ENCODE data around the gene OAT. TPM values are rescaled to one million over a fixed set of nuclear protein-coding genes. Genes with fewer than 3 reads are reported as not detected.

OAT gene
- total and polyA plus RNA-seq, 3 donors from 2014 or later, result 110 to 129 (median 115) TPM

GRCh38 chr10:124433461-124433860 is 14.7 kb upstream of the OAT start:
- intact Hi-C loops (cut with DNase I; ENCODE audit: low total_unique reads), result no loop called here
- no peak for DNase-seq
- Histone ChIP-seq H3K4me3 (no peak overlapping the region), H3K27ac (no peak overlapping the region), H3K4me1 (no peaks in the 10 kb centered on the region), H3K9me3 (no peaks in the 10 kb centered on the region), H3K27me3 (no peaks in the 10 kb centered on the region), H3K36me3 (ENCODE audit: low read depth, missing control alignments) (no peaks in the 10 kb centered on the region)
- 89 to 90% methylated on average over 3 of the region's 3 CpGs for WGBS, 2 donors
- TF ChIP-seq CTCF (IDR thresholded peaks at IDR 0.05), result no peak
- no peak for TF ChIP-seq POLR2A (IDR thresholded peaks at IDR 0.05)

GRCh38 chr10:124430077-124430476 is 11.4 kb upstream of the OAT start:
- Histone ChIP-seq H3K9me3 (no peaks in the 10 kb centered on the region), H3K27me3 (no peaks in the 10 kb centered on the region), H3K27ac (no peak overlapping the region), H3K4me3 (no peak overlapping the region), H3K36me3 (ENCODE audit: low read depth, missing control alignments) (no peaks in the 10 kb centered on the region), H3K4me1 (no peaks in the 10 kb centered on the region)
- intact Hi-C loops (cut with DNase I; ENCODE audit: low total_unique reads), result no loop called here
- TF ChIP-seq POLR2A (IDR thresholded peaks at IDR 0.05), result no peak
- no peak for TF ChIP-seq CTCF (IDR thresholded peaks at IDR 0.05)
- 83 to 88% methylated on average over 4 of the region's 4 CpGs for WGBS, 2 donors
- no peak for DNase-seq

GRCh38 chr10:124429576-124429975 is 10.9 kb upstream of the OAT start:
- no peaks in the 10 kb centered on the region for H3K9me3 ChIP-seq
- DNase-seq, result no peak
- 80 to 83% methylated on average over 5 of the region's 5 CpGs for WGBS, 2 donors
- intact Hi-C loops (cut with DNase I; ENCODE audit: low total_unique reads), result no loop called here
- H3K4me3 ChIP-seq, result no peak overlapping the region
- no peaks in the 10 kb centered on the region for H3K36me3 ChIP-seq (ENCODE audit: low read depth, missing control alignments)
- H3K27me3 ChIP-seq, result no peaks in the 10 kb centered on the region
- no peak for TF ChIP-seq POLR2A (IDR thresholded peaks at IDR 0.05)
- TF ChIP-seq CTCF (IDR thresholded peaks at IDR 0.05), result no peak
- no peaks in the 10 kb centered on the region for H3K4me1 ChIP-seq
- H3K27ac ChIP-seq, result no peak overlapping the region

GRCh38 chr10:124428207-124428777 is 9.6 kb upstream of the OAT start:
- Histone ChIP-seq H3K4me1 (no peaks in the 10 kb centered on the region), H3K27me3 (no peaks in the 10 kb centered on the region), H3K9me3 (no peaks in the 10 kb centered on the region), H3K36me3 (ENCODE audit: low read depth, missing control alignments) (no peaks in the 10 kb centered on the region), H3K27ac (no peak overlapping the region), H3K4me3 (no peak overlapping the region)
- no peak for TF ChIP-seq POLR2A (IDR thresholded peaks at IDR 0.05)
- 56 to 65% methylated on average over 3 of the region's 3 CpGs for WGBS, 2 donors
- no peak for DNase-seq
- intact Hi-C loops (cut with DNase I; ENCODE audit: low total_unique reads), result no loop called here

GRCh38 chr10:124425227-124425962 is 6.7 kb upstream of the OAT start:
- 88 to 92% methylated on average over 4 of the region's 4 CpGs for WGBS, 2 donors
- Histone ChIP-seq H3K36me3 (ENCODE audit: low read depth, missing control alignments) (no peaks in the 10 kb centered on the region), H3K27ac (no peak overlapping the region), H3K4me3 (no peak overlapping the region), H3K4me1 (peaks cover 6% of the 10 kb centered on the region), H3K27me3 (no peaks in the 10 kb centered on the region), H3K9me3 (no peaks in the 10 kb centered on the region)
- intact Hi-C loops (cut with DNase I; ENCODE audit: low total_unique reads), result no loop called here
- TF ChIP-seq POLR2A (IDR thresholded peaks at IDR 0.05), result no peak
- TF ChIP-seq CTCF (IDR thresholded peaks at IDR 0.05), result no peak
- no peak for DNase-seq

All from testis (tissue), 3 donors.